Endothelial cell of umbilical vein (primary cell): ENCODE measurements around the gene KLK3.

Experiments
- MYC ChIP-seq: IDR thresholded peaks from one replicate; pipeline ENCODE4 v1.6.1; 2011; ENCODE audit warnings: mild to moderate bottlenecking, low read depth, low read length
- POLR2A ChIP-seq: IDR thresholded peaks from 2 replicates; pipeline ENCODE4 v1.6.1; 2012; ENCODE audit warnings: low read depth, mild to moderate bottlenecking, control low read depth, low read length
- TF ChIP-seq, protein P1 (sequence below): IDR thresholded peaks from 2 replicates; pipeline ENCODE4 v1.6.1; 2011; ENCODE audit not compliant: insufficient read depth, insufficient read length
- TF ChIP-seq, protein P2 (sequence below), 2 donors: IDR thresholded peaks; 1 replicate in 1 of 2; 2 replicates in 1 of 2; pipeline ENCODE4 v1.5.1; 2011; ENCODE audit warnings: low read length in 2 of 2, mild to moderate bottlenecking in 2 of 2, moderate library complexity in 2 of 2, control low read depth in 1 of 2, inconsistent platforms in 1 of 2, low read depth in 1 of 2; ENCODE audit not compliant: insufficient read depth in 1 of 2; ENCODE audit errors: extremely low read depth in 1 of 2

DNA sequence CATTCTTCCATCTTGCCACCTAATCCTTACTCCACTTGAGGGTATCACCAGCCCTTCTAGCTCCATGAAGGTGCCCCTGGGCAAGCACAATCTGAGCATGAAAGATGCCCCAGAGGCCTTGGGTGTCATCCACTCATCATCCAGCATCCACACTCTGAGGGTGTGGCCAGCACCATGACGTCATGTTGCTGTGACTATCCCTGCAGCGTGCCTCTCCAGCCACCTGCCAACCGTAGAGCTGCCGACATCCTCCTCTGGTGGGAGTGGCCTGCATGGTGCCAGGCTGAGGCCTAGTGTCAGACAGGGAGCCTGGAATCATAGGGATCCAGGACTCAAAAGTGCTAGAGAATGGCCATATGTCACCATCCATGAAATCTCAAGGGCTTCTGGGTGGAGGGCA lies 3.1 kb upstream of the KLK3 start:
- TF ChIP-seq POLR2A: no peak
- no peak for TF ChIP-seq MYC
- TF ChIP-seq, protein P1, sequence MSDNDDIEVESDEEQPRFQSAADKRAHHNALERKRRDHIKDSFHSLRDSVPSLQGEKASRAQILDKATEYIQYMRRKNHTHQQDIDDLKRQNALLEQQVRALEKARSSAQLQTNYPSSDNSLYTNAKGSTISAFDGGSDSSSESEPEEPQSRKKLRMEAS: no peak
- TF ChIP-seq, protein P2, sequence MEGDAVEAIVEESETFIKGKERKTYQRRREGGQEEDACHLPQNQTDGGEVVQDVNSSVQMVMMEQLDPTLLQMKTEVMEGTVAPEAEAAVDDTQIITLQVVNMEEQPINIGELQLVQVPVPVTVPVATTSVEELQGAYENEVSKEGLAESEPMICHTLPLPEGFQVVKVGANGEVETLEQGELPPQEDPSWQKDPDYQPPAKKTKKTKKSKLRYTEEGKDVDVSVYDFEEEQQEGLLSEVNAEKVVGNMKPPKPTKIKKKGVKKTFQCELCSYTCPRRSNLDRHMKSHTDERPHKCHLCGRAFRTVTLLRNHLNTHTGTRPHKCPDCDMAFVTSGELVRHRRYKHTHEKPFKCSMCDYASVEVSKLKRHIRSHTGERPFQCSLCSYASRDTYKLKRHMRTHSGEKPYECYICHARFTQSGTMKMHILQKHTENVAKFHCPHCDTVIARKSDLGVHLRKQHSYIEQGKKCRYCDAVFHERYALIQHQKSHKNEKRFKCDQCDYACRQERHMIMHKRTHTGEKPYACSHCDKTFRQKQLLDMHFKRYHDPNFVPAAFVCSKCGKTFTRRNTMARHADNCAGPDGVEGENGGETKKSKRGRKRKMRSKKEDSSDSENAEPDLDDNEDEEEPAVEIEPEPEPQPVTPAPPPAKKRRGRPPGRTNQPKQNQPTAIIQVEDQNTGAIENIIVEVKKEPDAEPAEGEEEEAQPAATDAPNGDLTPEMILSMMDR (IDR thresholded peaks at IDR 0.05; ENCODE audit: extremely low read depth in 1 of 2, insufficient read depth in 1 of 2, low read depth in 1 of 2, low read length in 2 of 2): no peak
